ENCODE measurements around the gene TSG101.

Gene TSG101

GRCh38 chr11:18479063-18479462, 47.7 kb downstream of the TSG101 start:
- Histone ChIP-seq H3K79me2 (ENCODE audit: insufficient read depth, low read depth) (no peaks in the 10 kb centered on the region), H4K20me1 (ENCODE audit: insufficient read depth) (no peaks in the 10 kb centered on the region), H3K4me1 (ENCODE audit: low read depth, poor library complexity, severe bottlenecking) (no peaks in the 10 kb centered on the region), H3K27me3 (ENCODE audit: insufficient read depth, low read depth) (no peaks in the 10 kb centered on the region), H2AFZ (ENCODE audit: low read depth) (no peak overlapping the region), H3K4me3 (IDR thresholded peaks at IDR 0.05; ENCODE audit: insufficient read depth, low read depth, low read length) (no peak overlapping the region), H3K27ac (no peak overlapping the region), H3K36me3 (ENCODE audit: insufficient read depth) (peaks cover 4% of the 10 kb centered on the region; the same call in 1 of the 2 replicates), H3K4me2 (no peak overlapping the region), H3K9ac (no peak overlapping the region)
- TF ChIP-seq, protein P1, sequence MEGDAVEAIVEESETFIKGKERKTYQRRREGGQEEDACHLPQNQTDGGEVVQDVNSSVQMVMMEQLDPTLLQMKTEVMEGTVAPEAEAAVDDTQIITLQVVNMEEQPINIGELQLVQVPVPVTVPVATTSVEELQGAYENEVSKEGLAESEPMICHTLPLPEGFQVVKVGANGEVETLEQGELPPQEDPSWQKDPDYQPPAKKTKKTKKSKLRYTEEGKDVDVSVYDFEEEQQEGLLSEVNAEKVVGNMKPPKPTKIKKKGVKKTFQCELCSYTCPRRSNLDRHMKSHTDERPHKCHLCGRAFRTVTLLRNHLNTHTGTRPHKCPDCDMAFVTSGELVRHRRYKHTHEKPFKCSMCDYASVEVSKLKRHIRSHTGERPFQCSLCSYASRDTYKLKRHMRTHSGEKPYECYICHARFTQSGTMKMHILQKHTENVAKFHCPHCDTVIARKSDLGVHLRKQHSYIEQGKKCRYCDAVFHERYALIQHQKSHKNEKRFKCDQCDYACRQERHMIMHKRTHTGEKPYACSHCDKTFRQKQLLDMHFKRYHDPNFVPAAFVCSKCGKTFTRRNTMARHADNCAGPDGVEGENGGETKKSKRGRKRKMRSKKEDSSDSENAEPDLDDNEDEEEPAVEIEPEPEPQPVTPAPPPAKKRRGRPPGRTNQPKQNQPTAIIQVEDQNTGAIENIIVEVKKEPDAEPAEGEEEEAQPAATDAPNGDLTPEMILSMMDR (conservative IDR thresholded peaks at IDR 0.05; ENCODE audit: low read depth, low read length): no peak

DNA sequence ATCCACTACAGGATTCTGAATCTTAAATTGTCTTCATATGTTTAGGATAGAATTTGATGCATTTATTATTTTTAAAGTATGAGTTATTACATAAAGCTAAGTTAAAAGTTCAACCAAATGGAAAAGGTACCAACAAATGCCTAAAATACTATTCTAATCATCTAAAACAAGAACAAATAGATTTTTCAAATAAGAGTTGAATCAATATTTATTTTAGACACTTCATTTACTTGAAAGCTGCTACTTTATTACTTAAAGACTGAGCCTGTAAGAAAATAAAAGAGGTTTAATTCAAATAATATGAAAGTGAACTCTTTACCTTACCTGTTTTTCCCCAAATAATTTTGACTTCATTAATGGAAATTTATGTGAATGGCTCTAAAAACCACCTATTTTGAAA, 54.2 kb downstream of the TSG101 start:
- Histone ChIP-seq H3K9ac (no peak overlapping the region), H3K36me3 (ENCODE audit: insufficient read depth) (no peaks in the 10 kb centered on the region), H3K4me1 (ENCODE audit: low read depth, poor library complexity, severe bottlenecking) (no peaks in the 10 kb centered on the region), H3K4me3 (IDR thresholded peaks at IDR 0.05; ENCODE audit: insufficient read depth, low read depth, low read length) (no peak overlapping the region), H4K20me1 (ENCODE audit: insufficient read depth) (no peaks in the 10 kb centered on the region), H3K27me3 (ENCODE audit: insufficient read depth, low read depth) (no peaks in the 10 kb centered on the region), H3K79me2 (ENCODE audit: insufficient read depth, low read depth) (no peaks in the 10 kb centered on the region), H3K4me2 (no peak overlapping the region), H3K27ac (no peak overlapping the region), H2AFZ (ENCODE audit: low read depth) (no peak overlapping the region)
- TF ChIP-seq, protein P1 (conservative IDR thresholded peaks at IDR 0.05; ENCODE audit: low read depth, low read length): no peak

DNA sequence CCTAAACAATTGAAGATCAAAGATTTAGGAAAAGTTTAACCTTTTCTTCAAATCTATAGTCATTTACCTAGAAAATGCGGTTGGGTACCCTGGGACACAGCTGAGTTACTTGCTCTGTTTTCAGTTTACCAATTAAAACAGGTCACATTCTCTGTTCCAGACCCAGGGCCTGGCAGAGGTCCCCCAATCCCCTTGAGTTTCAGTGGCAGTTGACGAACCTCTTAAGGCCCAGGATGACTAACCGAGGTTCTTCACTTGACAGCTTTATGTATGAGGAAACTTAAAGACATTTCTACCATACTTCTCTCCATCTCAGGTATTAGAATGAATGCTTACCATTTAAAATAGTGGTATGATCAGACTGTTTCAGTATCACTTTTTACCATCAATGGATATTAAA, 54.7 kb downstream of the TSG101 start:
- H3K4me3 ChIP-seq (IDR thresholded peaks at IDR 0.05; ENCODE audit: insufficient read depth, low read depth, low read length): no peak overlapping the region
- no peak overlapping the region for H2AFZ ChIP-seq (ENCODE audit: low read depth)
- H3K36me3 ChIP-seq (ENCODE audit: insufficient read depth): no peaks in the 10 kb centered on the region
- TF ChIP-seq, protein P1 (conservative IDR thresholded peaks at IDR 0.05; ENCODE audit: low read depth, low read length): no peak
- H3K79me2 ChIP-seq (ENCODE audit: insufficient read depth, low read depth): no peaks in the 10 kb centered on the region
- H3K27ac ChIP-seq: no peak overlapping the region
- no peaks in the 10 kb centered on the region for H3K27me3 ChIP-seq (ENCODE audit: insufficient read depth, low read depth)
- no peak overlapping the region for H3K9ac ChIP-seq
- H3K4me2 ChIP-seq: no peak overlapping the region
- H4K20me1 ChIP-seq (ENCODE audit: insufficient read depth): no peaks in the 10 kb centered on the region
- no peaks in the 10 kb centered on the region for H3K4me1 ChIP-seq (ENCODE audit: low read depth, poor library complexity, severe bottlenecking)

GRCh38 chr11:18468961-18469360, 57.8 kb downstream of the TSG101 start:
- TF ChIP-seq, protein P1 (conservative IDR thresholded peaks at IDR 0.05; ENCODE audit: low read depth, low read length): no peak
- no peak overlapping the region for H3K27ac ChIP-seq
- H3K4me3 ChIP-seq (IDR thresholded peaks at IDR 0.05; ENCODE audit: insufficient read depth, low read depth, low read length): no peak overlapping the region
- no peaks in the 10 kb centered on the region for H4K20me1 ChIP-seq (ENCODE audit: insufficient read depth)
- peaks cover 2% of the 10 kb centered on the region for H3K4me1 ChIP-seq (ENCODE audit: low read depth, poor library complexity, severe bottlenecking)
- H3K36me3 ChIP-seq (ENCODE audit: insufficient read depth): no peaks in the 10 kb centered on the region
- H3K9ac ChIP-seq: no peak overlapping the region
- H3K4me2 ChIP-seq: no peak overlapping the region
- no peak overlapping the region for H2AFZ ChIP-seq (ENCODE audit: low read depth)
- H3K79me2 ChIP-seq (ENCODE audit: insufficient read depth, low read depth): no peaks in the 10 kb centered on the region
- H3K27me3 ChIP-seq (ENCODE audit: insufficient read depth, low read depth): no peaks in the 10 kb centered on the region

Measured in KMS-11 (cell line).